B cell (primary cell): ENCODE data around the gene ZNF805. TPM values are rescaled to one million over a fixed set of nuclear protein-coding genes. Genes with fewer than 3 reads are reported as not detected.

ENCODE experiments used
- ATAC-seq: fragments of 200-7000 bp; cut with Tn5 transposase; one replicate; pipeline ENCODE4 v1.10.0; 2021; ENCODE audit warnings: low read depth, mild to moderate bottlenecking, moderate number of reproducible peaks, moderate library complexity
- CTCF ChIA-PET: fragments of 350-600 bp; sonication (Branson Sonifier 250); formaldehyde crosslinking; loops from one replicate; lab custom pipeline; 2021; ENCODE audit warnings: antibody characterized with exemption, inconsistent platforms; lab: Charles Lee
- POLR2A ChIA-PET: fragments of 350-600 bp; sonication (Branson Sonifier 250); formaldehyde crosslinking; loops from one replicate; lab custom pipeline; 2021; ENCODE audit warnings: antibody characterized with exemption; lab: Charles Lee
- DNase-seq: peaks from one replicate; pipeline ENCODE4 v3.0.0; 2013
- H2AFZ ChIP-seq: 2 replicates; pipeline ENCODE4 v1.6.1; 2012; ENCODE audit warnings: mild to moderate bottlenecking, low read depth, low read length; ENCODE audit not compliant: insufficient read depth, poor library complexity, severe bottlenecking
- H3K27ac ChIP-seq, 2 donors: 1 replicate in 1 of 2; 2 replicates in 1 of 2; pipeline ENCODE4 v1.5.1; 2012 to 2013; ENCODE audit warnings: low read length in 2 of 2, mild to moderate bottlenecking in 2 of 2, moderate library complexity in 1 of 2
- H3K27me3 ChIP-seq, 4 experiments: fragments of 200-600 bp in 1 of 4; sonication (generic) in 1 of 4; replicated peaks in 1 of 4; 1 replicate in 2 of 4; 2 replicates in 2 of 4; pipeline versions ENCODE4 v1.6.1 to v1.7.0; 2013 to 2016; ENCODE audit warnings: low read length in 3 of 4, mild to moderate bottlenecking in 2 of 4, mixed read lengths in 1 of 4, moderate library complexity in 1 of 4; ENCODE audit not compliant: insufficient read depth in 4 of 4, control insufficient read depth in 3 of 4; ENCODE audit errors: control extremely low read depth in 1 of 4
- H3K36me3 ChIP-seq, 2 experiments: replicated peaks in 1 of 2; 1 replicate in 1 of 2; 2 replicates in 1 of 2; pipeline versions ENCODE4 v1.6.1 to v1.7.1; 2013; ENCODE audit warnings: low read length in 1 of 2; ENCODE audit not compliant: insufficient read depth in 2 of 2, control insufficient read depth in 1 of 2; ENCODE audit errors: control extremely low read depth in 1 of 2, extremely low read depth in 1 of 2
- H3K4me1 ChIP-seq, 2 donors: fragments of 200-600 bp in 1 of 2; sonication (generic) in 1 of 2; 1 replicate in 1 of 2; 2 replicates in 1 of 2; pipeline versions ENCODE4 v1.5.1 to v1.6.1; 2013 to 2017; ENCODE audit warnings: low read length in 2 of 2; ENCODE audit not compliant: control insufficient read depth in 2 of 2, insufficient read depth in 2 of 2
- H3K4me2 ChIP-seq: replicated peaks from 2 replicates; pipeline ENCODE3; 2012; ENCODE audit warnings: mild to moderate bottlenecking, low read depth, low read length; ENCODE audit not compliant: poor library complexity, severe bottlenecking
- H3K4me3 ChIP-seq, 5 experiments: fragments of 200-600 bp in 1 of 5; sonication (generic) in 1 of 5; 1 replicate in 3 of 5; 2 replicates in 2 of 5; pipeline versions ENCODE4 v1.5.1 to v1.7.0; 2011 to 2016; ENCODE audit warnings: low read length in 4 of 5, mild to moderate bottlenecking in 4 of 5, low read depth in 2 of 5, control low read depth in 1 of 5, moderate library complexity in 1 of 5; ENCODE audit not compliant: insufficient read depth in 1 of 5; ENCODE audit errors: control extremely low read depth in 1 of 5, extremely low read depth in 1 of 5
- H3K79me2 ChIP-seq: fragments of 200-600 bp; sonication (generic); one replicate; pipeline ENCODE4 v1.6.0; 2016; ENCODE audit warnings: low read length; ENCODE audit not compliant: control insufficient read depth, insufficient read depth
- H3K9ac ChIP-seq: fragments of 200-600 bp; sonication (generic); 2 replicates; pipeline ENCODE4 v1.6.1; 2017; ENCODE audit warnings: mild to moderate bottlenecking, low read length, moderate library complexity
- H3K9me3 ChIP-seq, 3 donors: one replicate each; pipeline versions ENCODE4 v1.6.1 to v1.7.1; 2013; ENCODE audit warnings: low read length in 2 of 3; ENCODE audit not compliant: control insufficient read depth in 2 of 3, insufficient read depth in 1 of 3; ENCODE audit errors: control extremely low read depth in 1 of 3
- H4K20me1 ChIP-seq: 2 replicates; pipeline ENCODE4 v1.6.0; 2012; ENCODE audit warnings: mild to moderate bottlenecking, low read length; ENCODE audit not compliant: insufficient read depth, control insufficient read depth, poor library complexity, severe bottlenecking
- H3K27ac Mint-ChIP-seq: one replicate; pipeline ENCODE4 v1.8.0; 2021; ENCODE audit warnings: mixed read lengths
- H3K27me3 Mint-ChIP-seq: one replicate; pipeline ENCODE4 v1.8.0; 2021; ENCODE audit warnings: mixed read lengths
- H3K4me1 Mint-ChIP-seq: one replicate; pipeline ENCODE4 v1.8.0; 2021; ENCODE audit warnings: mixed read lengths
- H3K4me3 Mint-ChIP-seq: one replicate; pipeline ENCODE4 v1.8.0; 2021; ENCODE audit warnings: mixed read lengths
- H3K9me3 Mint-ChIP-seq: one replicate; pipeline ENCODE4 v1.8.0; 2022; ENCODE audit warnings: mixed read lengths; ENCODE audit not compliant: insufficient read depth
- CTCF ChIP-seq: fragments of 200-600 bp; IDR thresholded peaks from one replicate; pipeline ENCODE4 v1.8.0; 2022; ENCODE audit warnings: antibody characterized with exemption, mild to moderate bottlenecking
- EZH2 ChIP-seq: IDR thresholded peaks from 2 replicates; pipeline ENCODE4 v1.6.1; 2012; ENCODE audit warnings: borderline replicate concordance, low read depth, mild to moderate bottlenecking, moderate library complexity, low read length; ENCODE audit not compliant: insufficient read depth, poor library complexity, severe bottlenecking
- WGBS: methylation state at CpG from one replicate; pipeline ENCODE4 v1.1.5; 2013; ENCODE audit warnings: missing lambda C conversion rate; ENCODE audit not compliant: insufficient coverage; 5-methylcytosine and 5-hydroxymethylcytosine counted together
- intact Hi-C: fragments of 100-400 bp; cut with micrococcal nuclease; formaldehyde crosslinking; loops from one replicate; pipeline ENCODE4 v1.10.0; 2022
- polyA plus RNA-seq: library from polyadenylated mRNA; depleted of rRNA; stranded (reverse); fragments of >200 nt; gene quantifications from 2 replicates; pipeline ENCODE4 v1.2.3, GENCODE V29; 2012
- total RNA-seq, 2 donors: library from RNA; stranded (reverse); fragments of 120-200 nt in 1 of 2; gene quantifications; 1 replicate in 1 of 2; 2 replicates in 1 of 2; pipeline versions ENCODE4 v1.2.3 to v1.2.4, GENCODE V29; 2013 to 2022

Gene ZNF805
- total and polyA plus RNA-seq, 2 donors (not counting 1 experiment from before 2014, with no cell fraction given) = 1.9 to 20.0 TPM

- WGBS = 22% methylated on average over 12 of the region's 12 CpGs
- peaks cover under 1 to 7% of the 10 kb centered on the region in 2 experiments for H3K36me3 ChIP-seq
- CTCF ChIA-PET = no interaction called here
- Mint-ChIP-seq H3K4me1 (peaks cover 33% of the 10 kb centered on the region), H3K27me3 (no peaks in the 10 kb centered on the region), H3K4me3 (peak overlapping the region; percentile 95), H3K9me3 (no peaks in the 10 kb centered on the region), H3K27ac (peak overlapping the region; percentile 94)
- H2AFZ ChIP-seq = peak overlapping the region; percentile 100
- peak overlapping the region; percentile 96 for H3K9ac ChIP-seq
- POLR2A ChIA-PET = interaction anchor here (0.6 to 1.5 kb wide), 3 partner anchors 40 to 149 kb away, joined by 5 to 7 read pairs (median 5); partner anchors contain the start of gene ZNF460
- no peaks in the 10 kb centered on the region for H3K9me3 ChIP-seq
- intact Hi-C loops = loop anchor here (1.0 to 5.0 kb wide), 8 partner anchors 40 to 569 kb away; partner anchors contain the start of genes TRAPPC2B, ZNF17, ZNF304 and ZNF460
- H4K20me1 ChIP-seq = peaks cover 5% of the 10 kb centered on the region
- ATAC-seq = no peak
- no peak for DNase-seq
- H3K27me3 ChIP-seq = no peaks in the 10 kb centered on the region
- peak overlapping the region; percentile 77 to 86 for H3K27ac ChIP-seq
- peak overlapping the region; percentile 64 to 99 (median 94) for H3K4me3 ChIP-seq
- no peak for TF ChIP-seq CTCF
- TF ChIP-seq EZH2 = no peak
- peaks cover 19 to 20% of the 10 kb centered on the region in 2 donors for H3K4me1 ChIP-seq
- peaks cover 37% of the 10 kb centered on the region for H3K79me2 ChIP-seq
- H3K4me2 ChIP-seq = peak overlapping the region; percentile 99
These were observed 486 bp upstream of the ZNF805 start for GRCh38 chr19:57239982-57240310.

GRCh38 chr19:57241176-57241575 lies 744 bp downstream of the ZNF805 start:
- Histone ChIP-seq H4K20me1 (peaks cover 5% of the 10 kb centered on the region), H3K27me3 (no peaks in the 10 kb centered on the region), H3K4me2 (peak overlapping the region; percentile 99), H3K79me2 (peaks cover 40% of the 10 kb centered on the region), H2AFZ (peak overlapping the region; percentile 100), H3K9me3 (no peaks in the 10 kb centered on the region), H3K36me3 (peaks cover 5 to 18% of the 10 kb centered on the region in 2 experiments), H3K9ac (peak overlapping the region; percentile 96), H3K4me1 (peaks cover 19 to 20% of the 10 kb centered on the region in 2 donors), H3K27ac (peak overlapping the region; percentile 77 to 86), H3K4me3 (peak overlapping the region; percentile 64 to 99 (median 94))
- Mint-ChIP-seq H3K4me3 (peak overlapping the region; percentile 95), H3K27me3 (no peaks in the 10 kb centered on the region), H3K9me3 (no peaks in the 10 kb centered on the region), H3K27ac (peak overlapping the region; percentile 94), H3K4me1 (peaks cover 35% of the 10 kb centered on the region)
- ATAC-seq (no peak), DNase-seq (no peak)
- POLR2A ChIA-PET = no interaction called here
- intact Hi-C loops = loop anchor here (2.0 to 5.0 kb wide), 2 partner anchors 441 to 570 kb away; partner anchors contain the start of genes ZNF551 and ZNF835
- WGBS = 38% methylated on average over 6 of the region's 7 CpGs
- CTCF ChIA-PET = no interaction called here
- TF ChIP-seq EZH2 (no peak), CTCF (no peak)
